ENCODE measurements around the gene ADAMTS17.

The ADAMTS17 gene

GRCh38 chr15:99969261-99969920 lies 372.4 kb downstream of the ADAMTS17 start:
- TF ChIP-seq CTCF (IDR thresholded peaks at IDR 0.05): no peak
- H2AFZ ChIP-seq: no peak overlapping the region
- no peak overlapping the region for H3K27ac ChIP-seq
- H3K4me2 ChIP-seq (ENCODE audit: low read length): no peak overlapping the region
- H3K9me3 ChIP-seq (ENCODE audit: control insufficient read depth, low read length): no peaks in the 10 kb centered on the region
- H3K4me3 ChIP-seq (ENCODE audit: low read depth, low read length): no peak overlapping the region
- no peak overlapping the region for H3K9ac ChIP-seq
- H3K36me3 ChIP-seq (ENCODE audit: control insufficient read depth, insufficient read depth, low read length): no peaks in the 10 kb centered on the region
- no peaks in the 10 kb centered on the region for H3K79me2 ChIP-seq
- H3K27me3 ChIP-seq (ENCODE audit: control insufficient read depth, insufficient read depth, low read length): no peaks in the 10 kb centered on the region
- no peaks in the 10 kb centered on the region for H3K4me1 ChIP-seq

- no peaks in the 10 kb centered on the region for H3K9me3 ChIP-seq (ENCODE audit: control insufficient read depth, low read length)
- H3K79me2 ChIP-seq: no peaks in the 10 kb centered on the region
- H3K4me2 ChIP-seq (ENCODE audit: low read length): no peak overlapping the region
Observed at GRCh38 chr15:99967841-99968371, 373.9 kb downstream of the ADAMTS17 start.

GRCh38 chr15:99966815-99967214 lies 375.0 kb downstream of the ADAMTS17 start:
- no peak overlapping the region for H3K4me3 ChIP-seq (ENCODE audit: low read depth, low read length)
- H3K9ac ChIP-seq: no peak overlapping the region
- no peaks in the 10 kb centered on the region for H3K36me3 ChIP-seq (ENCODE audit: control insufficient read depth, insufficient read depth, low read length)
- no peak overlapping the region for H3K4me2 ChIP-seq (ENCODE audit: low read length)
- H3K27ac ChIP-seq: no peak overlapping the region
- no peak for TF ChIP-seq CTCF (IDR thresholded peaks at IDR 0.05)
- no peak overlapping the region for H2AFZ ChIP-seq
- no peaks in the 10 kb centered on the region for H3K4me1 ChIP-seq
- H3K9me3 ChIP-seq (ENCODE audit: control insufficient read depth, low read length): no peaks in the 10 kb centered on the region
- H3K79me2 ChIP-seq: no peaks in the 10 kb centered on the region
- H3K27me3 ChIP-seq (ENCODE audit: control insufficient read depth, insufficient read depth, low read length): no peaks in the 10 kb centered on the region

More at GRCh38 chr15:99967841-99968371, 373.9 kb downstream of the ADAMTS17 start:
- Histone ChIP-seq H2AFZ (no peak overlapping the region), H3K27ac (no peak overlapping the region), H3K27me3 (ENCODE audit: control insufficient read depth, insufficient read depth, low read length) (no peaks in the 10 kb centered on the region), H3K9ac (no peak overlapping the region), H3K36me3 (ENCODE audit: control insufficient read depth, insufficient read depth, low read length) (no peaks in the 10 kb centered on the region), H3K4me1 (no peaks in the 10 kb centered on the region), H3K4me3 (ENCODE audit: low read depth, low read length) (no peak overlapping the region)
- no peak for TF ChIP-seq CTCF (IDR thresholded peaks at IDR 0.05)

GRCh38 chr15:99965376-99965775 lies 376.4 kb downstream of the ADAMTS17 start:
- Histone ChIP-seq H3K27ac (no peak overlapping the region), H3K4me3 (ENCODE audit: low read depth, low read length) (no peak overlapping the region), H3K9ac (no peak overlapping the region), H3K4me2 (ENCODE audit: low read length) (no peak overlapping the region), H3K4me1 (no peaks in the 10 kb centered on the region), H2AFZ (no peak overlapping the region), H3K9me3 (ENCODE audit: control insufficient read depth, low read length) (no peaks in the 10 kb centered on the region), H3K27me3 (ENCODE audit: control insufficient read depth, insufficient read depth, low read length) (no peaks in the 10 kb centered on the region), H3K79me2 (no peaks in the 10 kb centered on the region), H3K36me3 (ENCODE audit: control insufficient read depth, insufficient read depth, low read length) (no peaks in the 10 kb centered on the region)
- no peak for TF ChIP-seq CTCF (IDR thresholded peaks at IDR 0.05)

GRCh38 chr15:99963976-99964375 lies 377.8 kb downstream of the ADAMTS17 start:
- Histone ChIP-seq H3K27ac (no peak overlapping the region), H3K9ac (no peak overlapping the region), H3K4me3 (ENCODE audit: low read depth, low read length) (no peak overlapping the region), H3K9me3 (ENCODE audit: control insufficient read depth, low read length) (no peaks in the 10 kb centered on the region), H3K4me1 (no peaks in the 10 kb centered on the region), H3K4me2 (ENCODE audit: low read length) (no peak overlapping the region), H3K79me2 (no peaks in the 10 kb centered on the region), H3K36me3 (ENCODE audit: control insufficient read depth, insufficient read depth, low read length) (no peaks in the 10 kb centered on the region), H3K27me3 (ENCODE audit: control insufficient read depth, insufficient read depth, low read length) (no peaks in the 10 kb centered on the region), H2AFZ (no peak overlapping the region)
- no peak for TF ChIP-seq CTCF (IDR thresholded peaks at IDR 0.05)
